Measurements from ENCODE around the gene TTLL11.

Gene TTLL11

DNA sequence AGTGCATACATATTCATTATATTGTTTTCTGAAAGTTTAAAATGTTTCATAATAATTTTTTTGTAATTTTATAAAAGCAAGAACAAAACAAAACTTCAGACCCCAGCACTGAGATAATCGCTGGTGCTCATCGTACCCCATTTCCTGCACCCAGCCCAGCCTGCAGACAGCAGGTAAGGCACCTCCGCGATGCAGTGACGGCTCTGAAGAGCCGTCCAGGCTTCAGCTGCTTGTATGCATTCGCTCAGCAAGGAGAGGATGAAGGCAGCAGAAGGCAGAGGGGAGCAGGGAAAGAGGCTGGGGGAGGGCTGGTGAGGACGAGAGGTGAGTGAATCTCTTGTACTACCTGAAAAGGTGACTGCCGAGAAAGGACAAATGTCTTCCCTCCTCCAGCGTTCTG, 153.5 kb downstream of the TTLL11 start:
- no peak for DNase-seq (ENCODE audit: low read depth)

DNA sequence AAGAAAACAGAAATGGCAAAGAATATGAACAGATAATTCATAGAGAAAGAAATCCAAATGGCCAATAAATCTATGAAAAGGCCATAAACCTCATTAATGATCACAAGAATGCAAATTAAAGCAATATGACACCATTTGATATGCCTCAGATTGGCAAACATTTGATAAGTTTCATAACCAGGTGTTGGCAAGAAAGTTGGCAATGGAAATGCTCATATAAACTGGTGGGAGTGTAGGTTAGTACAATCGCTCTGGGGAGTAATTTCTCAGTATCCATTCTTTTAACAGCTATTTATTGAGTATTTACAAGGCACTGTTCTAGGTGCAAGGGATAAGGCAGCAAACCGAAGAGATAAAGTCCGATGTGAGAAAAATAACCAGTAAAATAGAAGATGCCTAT, 154.5 kb downstream of the TTLL11 start:
- no peak for DNase-seq (ENCODE audit: low read depth)

DNA sequence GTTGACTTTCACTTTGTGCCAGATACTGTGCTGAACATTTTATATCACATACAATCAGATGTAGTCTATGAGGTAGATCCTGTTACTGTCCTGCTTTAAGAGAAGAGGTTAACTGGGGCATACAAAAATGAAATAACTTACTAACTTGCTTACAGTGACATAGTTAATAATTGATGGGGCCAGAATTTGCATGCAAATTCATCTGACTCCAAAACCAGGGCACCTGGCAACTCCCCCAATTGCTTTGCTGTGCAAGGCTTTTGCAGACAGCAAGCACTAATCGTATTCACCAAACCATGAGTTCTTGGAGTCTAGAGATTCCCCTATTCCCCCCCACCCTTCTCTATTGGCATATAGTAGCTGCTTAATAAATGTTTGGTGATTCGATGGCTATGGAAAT, 155.9 kb downstream of the TTLL11 start:
- no peak for DNase-seq (ENCODE audit: low read depth)

DNA sequence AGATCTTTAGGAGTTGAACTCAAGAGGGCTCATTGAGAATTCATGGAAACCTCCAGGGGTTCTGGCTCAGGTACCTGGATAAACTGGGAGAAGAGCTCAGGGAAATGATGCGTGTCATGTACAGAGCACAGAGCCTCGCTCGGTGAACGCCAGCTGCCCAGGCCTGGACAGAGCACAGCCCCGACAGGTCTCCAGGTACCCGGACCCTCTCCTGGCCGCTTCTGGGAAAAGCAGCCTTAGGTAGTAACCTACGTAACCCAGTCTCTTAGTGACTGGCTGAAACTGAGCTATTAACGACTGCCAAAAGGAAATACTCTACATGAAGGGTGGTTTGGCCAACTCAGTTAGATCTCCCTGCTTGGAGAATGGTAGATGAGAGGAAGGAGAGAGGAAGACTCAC, 157.4 kb downstream of the TTLL11 start:
- no peak for DNase-seq (ENCODE audit: low read depth)

DNA sequence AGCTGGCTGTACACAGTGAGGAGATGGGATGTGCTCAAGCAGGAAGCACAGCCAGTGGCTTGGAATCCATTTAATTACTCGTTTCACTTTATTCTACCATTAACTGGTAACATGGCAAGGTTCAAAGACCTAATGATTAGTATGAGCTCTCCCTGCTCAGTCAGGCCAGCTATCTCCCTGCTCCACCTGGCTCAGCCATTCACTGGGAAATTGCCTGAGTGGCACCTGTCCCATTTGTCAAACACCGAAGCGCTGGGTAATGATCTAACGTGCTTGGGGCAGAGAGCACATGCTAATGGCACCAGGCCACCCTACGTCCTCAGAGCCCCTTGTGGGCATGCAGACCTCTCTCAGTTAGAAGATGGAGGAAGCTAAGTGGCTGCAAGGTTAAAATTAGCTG, 162.2 kb downstream of the TTLL11 start:
- DNase-seq (ENCODE audit: low read depth), result no peak

DNA sequence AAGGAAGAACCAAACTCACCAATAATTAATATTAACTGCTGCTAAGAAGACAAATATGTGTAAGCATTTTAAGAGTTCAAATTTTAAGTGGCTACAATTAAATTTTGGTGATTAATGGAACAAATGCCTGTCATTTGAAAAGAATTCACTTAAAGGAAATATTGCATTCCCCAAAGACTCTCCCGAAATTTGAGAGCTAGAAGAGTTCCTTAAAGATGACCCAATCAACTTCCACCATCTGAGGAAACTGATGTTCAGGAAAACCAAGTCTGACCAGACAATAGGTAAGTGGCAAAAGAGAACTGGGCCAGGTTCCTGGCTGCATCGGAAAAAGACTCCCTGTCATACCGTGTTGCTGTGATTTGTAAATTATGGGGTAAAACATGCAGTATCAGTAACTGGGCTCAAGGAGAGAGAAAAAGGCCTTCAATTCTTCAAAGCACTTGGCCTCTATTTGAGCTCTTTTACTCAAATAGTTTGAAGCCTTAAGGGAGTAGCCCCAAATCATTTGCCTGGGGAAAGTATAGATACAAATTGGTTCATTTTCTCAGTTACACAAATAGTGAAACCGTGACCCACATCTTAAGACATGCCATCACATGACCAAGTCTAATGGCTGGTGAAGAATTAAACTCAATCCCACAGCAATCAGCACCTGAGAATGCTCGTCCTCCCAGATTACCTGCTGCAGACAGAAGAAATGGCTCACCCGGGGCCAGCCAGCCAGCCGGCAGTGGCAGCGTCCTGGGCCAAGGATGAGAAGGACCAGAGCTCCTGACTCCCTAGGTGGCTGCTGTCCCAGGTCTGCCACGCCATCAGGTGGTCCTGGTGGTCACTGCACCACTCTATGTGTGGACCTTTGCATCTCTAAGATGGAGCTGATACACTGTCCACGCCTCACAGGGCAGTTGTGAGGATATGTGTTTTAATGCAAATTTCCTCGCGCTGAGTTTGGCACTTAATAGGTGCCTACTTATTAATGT, 162.9 kb downstream of the TTLL11 start:
- no peak for DNase-seq (ENCODE audit: low read depth)

DNA sequence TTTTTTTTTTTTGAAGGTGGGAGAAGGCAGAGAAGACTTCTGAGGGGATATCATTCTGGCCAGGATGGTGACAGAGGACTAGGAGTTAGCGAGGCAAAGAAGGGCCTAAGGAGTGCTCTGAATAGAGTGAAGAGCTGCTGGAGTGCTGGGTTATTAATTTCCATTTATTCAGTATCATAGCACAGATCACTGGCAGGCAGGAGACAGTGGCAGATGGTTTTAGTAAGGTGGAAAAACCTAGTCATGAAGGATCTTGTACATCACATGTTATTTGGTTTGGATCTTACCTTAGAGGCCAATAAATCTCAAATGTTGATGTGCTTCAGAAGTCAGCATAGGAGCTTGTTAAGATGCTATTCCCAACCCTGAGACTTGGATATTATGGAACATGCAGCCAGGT, 165.5 kb downstream of the TTLL11 start:
- DNase-seq (ENCODE audit: low read depth), result no peak

DNA sequence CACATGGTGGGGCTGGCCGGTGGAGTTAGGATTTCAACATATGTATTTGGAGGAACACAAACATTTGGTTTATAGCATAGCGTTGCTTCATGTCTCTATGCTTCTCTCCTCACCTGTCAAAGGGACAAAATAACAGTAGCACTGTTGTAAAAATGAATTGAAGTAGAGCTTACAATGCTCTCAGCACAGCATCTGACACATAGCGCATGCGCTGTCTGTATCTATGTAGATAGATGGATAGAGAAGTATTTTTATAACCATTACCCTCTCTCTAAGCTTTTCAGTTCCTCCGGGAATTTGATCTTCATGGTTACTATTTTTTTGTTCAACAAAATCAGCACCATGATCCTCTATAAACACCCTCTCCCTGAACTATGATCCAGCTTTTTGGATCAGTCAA, 166.0 kb downstream of the TTLL11 start:
- DNase-seq (ENCODE audit: low read depth), result no peak

DNA sequence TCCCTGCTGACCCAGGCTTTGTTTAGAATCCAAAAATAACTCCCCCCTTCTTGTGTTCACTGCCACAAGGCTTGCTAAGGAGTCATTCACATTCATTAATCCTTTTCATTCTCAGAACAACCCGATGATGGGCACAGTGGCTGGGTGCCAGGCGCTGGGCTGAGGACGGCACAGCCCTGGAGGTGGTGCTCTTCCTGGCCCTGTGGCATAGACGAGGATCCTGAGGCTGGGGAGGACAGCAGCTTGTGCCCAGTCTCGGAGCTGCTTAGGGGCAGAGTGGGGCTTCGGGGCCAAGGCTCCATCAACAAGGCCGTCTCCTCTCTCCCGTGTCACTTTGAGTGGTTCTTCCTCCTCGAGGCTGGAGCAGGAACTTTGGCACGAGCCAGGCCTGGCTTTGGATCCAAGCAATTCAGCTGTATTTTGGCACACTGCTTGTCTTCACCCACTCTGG, 166.7 kb downstream of the TTLL11 start:
- DNase-seq (ENCODE audit: low read depth), result no peak

DNA sequence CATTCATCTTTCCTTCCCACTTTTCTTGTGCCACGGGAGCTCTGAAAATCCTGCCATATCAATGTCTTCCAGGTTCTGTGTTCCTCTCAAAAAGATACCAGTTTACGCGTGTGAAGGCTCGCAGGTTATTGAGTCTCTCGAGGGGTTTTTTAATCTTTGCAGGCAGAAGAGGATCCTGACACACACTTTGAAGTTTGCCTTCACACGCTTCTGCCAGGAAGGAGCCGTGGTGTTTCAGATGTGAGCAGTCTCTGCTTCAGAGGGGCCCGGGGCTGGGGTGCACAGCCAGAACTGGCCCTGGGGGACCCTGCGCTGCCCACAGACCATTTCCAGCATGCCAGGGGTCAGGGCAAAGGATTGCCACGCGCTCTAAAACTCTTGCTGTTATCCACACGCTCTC, 167.2 kb downstream of the TTLL11 start:
- DNase-seq (ENCODE audit: low read depth), result no peak

DNA sequence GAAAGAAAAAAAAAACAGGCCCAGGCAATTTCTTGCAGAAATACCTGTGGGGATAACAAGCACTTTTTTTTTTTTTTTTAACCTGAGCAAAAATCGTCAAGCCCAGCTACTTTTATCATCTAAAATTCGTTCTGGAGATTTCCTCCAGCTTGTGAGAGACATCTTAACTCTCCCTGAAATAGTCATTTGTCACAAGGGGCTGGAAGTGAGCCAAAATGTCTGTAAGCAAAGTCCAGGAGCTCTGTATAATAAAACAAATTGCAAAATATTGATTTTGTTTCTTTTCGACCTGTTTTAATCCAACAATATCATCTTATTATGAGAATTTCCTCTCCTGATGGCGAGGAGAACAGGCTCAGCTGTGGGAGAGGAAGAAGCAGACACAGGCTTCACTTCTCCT, 168.4 kb downstream of the TTLL11 start:
- DNase-seq (ENCODE audit: low read depth), result no peak

DNA sequence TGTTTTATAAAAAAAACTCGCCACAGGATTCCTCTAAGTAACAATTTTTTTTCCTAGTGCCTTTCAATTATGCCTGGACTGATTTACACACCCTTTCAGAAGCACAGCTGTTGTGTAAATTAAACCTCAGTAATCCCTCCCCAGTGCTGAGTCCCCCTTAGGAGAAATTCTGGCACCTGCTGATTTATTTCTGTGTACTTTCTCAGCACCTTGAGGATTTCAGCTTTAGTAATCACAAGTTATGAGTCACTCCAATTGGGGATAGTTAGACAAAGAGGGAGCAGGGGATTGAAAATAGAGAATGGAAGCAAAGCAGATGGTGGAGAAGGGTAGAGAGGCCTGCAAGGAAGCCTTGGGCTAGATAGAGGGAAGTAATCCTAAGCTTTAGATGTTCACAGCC, 171.7 kb downstream of the TTLL11 start:
- no peak for DNase-seq (ENCODE audit: low read depth)

DNA sequence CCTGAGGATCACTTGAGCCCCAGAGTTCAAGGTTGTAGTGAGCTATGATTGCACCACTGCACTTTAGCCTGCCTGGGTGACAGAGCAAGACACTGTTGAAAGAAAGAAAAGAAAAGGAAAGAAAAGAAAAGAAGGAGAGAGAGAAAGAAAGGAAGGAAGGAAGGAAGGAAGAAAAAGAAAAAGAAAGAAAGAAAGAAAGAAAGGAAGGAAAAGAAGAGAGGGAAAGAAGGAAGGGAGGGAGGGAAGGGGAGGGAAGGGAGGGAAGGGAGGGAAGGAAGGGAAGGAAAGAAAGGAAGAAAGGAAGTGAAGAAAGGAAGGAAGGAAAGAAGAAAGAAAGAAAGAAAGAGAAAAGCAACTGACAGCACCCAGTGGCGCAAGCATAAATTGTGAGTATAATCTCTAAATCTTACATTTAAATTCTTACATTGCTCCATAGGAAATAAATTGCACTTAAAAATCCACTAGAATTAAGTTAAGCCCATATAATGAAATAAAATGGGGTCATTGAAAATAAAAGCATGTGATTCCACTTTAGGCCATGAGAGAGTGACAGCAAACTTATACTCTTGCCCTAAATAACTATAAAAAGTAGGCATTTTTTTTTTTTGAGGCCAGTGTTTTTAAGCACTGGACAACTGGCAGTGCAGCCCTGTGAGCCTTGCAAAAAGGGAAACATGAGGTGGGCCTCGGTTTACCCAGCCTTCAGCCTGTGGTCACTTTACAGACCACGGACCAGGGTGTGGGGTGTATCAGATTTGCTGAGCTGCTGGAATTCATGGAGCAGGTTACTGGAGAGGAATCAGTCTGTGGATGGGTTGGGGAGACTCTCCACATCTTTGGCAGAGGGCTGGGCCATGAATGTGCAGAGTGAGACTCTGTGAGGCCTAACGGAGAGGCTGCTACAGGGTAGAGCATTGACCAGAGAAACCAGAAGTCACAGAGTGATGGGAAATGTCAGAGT, 175.5 kb downstream of the TTLL11 start:
- DNase-seq (ENCODE audit: low read depth), result no peak

DNA sequence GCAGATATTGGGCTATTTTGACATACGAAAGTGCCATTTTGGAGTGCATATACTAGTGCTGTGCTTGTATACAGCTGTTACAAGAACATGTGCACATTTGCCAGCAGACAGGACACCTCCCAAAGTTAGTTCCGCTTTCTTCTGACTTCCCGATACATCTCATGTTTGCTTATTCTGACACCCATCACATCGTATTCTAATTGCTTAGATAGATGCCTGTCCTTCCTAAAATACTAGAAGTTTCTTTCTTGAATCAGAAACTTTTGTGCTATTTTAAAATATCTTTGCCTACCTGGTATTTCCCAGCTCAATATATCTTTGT, 177.8 kb downstream of the TTLL11 start:
- no peak for DNase-seq (ENCODE audit: low read depth)

DNA sequence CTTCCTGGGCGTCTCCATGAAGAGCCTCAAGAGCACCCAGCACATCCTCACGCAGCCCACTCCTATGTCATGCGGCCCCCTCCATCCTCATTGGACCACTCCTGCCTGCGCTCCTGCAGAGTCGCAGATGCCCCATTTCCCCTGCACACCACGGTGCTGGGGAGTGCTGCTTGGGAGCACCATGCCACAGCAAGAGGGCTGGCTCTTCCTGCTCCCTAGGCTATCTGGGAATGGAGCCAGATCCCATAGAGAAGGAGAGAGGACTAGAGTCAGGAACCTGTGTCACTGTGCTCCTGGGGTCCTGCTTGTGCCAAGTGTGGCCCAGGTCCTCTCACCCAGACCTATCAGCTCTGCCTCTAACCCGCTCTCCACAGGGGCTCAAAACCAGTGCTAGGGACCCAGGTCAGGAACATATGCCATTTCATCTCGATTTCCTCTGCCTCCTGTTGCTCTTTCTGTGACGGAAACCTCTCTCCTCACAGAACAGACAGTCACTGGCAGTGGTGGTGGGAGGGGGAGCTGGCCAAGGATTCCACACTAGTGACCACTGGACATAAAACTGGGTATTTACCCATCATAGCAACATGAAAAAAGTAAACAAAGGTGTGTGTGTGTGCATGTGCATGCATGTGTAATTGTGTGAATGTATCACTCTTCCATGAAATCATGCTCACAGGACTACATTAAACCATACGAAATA, 178.4 kb downstream of the TTLL11 start:
- DNase-seq (ENCODE audit: low read depth), result no peak

DNA sequence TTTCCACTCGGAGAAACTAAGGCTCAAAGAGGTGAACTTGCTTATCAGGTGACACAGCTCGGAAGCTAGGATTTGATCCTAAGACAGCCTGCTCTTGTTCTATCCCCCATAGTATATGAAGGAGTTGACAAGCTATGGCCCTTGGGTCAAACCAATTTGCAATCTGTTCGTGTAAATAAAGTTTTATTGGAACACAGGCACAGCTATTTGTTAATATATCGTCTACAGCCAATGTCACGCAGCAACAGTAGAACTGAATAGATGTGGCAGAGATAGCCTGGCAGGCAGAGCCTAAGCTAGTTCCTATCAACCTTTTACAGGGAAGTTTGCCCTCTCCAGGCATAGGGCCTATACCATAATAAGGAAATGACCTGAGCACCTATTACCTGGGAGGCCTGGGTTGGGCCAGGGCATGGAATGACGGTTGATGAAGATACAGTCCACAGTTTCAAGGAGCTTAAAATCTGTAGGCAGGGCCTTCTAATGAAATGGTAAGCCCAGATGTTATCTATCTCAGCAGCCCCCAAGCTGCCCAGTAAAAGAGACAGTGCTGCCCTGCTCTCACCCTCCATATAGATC, 179.0 kb downstream of the TTLL11 start:
- DNase-seq (ENCODE audit: low read depth), result no peak

DNA sequence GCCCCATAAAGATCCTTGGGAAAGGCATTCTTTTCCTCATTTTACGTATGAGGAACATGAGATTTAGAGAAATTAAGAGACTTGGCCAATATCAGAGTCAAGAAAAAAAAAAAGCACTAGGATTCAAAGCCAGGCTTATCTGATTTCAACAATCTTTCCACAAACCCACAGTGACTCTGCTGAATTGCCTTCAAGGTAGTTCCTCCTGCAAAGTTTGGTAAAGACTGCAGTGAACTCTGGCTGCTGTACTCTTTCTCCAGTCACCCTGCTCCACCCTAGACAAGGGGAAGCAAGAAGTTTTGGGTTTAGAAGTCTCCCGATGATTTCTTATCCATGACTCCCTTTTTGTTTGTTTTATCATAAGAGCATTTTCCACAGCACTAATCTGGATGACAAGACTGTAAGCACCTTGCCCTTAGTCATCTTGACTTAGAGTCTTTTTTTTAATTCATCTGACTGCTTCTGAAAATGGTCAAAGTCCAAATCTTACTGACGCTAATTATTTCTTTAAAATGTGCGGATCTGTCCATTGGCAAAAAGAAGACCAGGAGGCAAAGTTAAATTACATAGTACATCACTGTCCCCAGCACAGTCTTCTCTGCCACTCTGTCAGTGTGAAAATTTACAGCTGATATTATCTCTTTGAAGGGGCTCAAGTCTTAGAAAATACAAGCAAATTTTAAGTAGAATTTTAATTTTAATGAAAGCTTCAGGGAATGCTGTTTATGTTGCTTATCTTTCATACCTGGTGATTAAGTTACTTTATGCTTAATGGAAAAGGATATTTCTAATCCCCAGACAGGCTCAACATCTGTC, 180.1 kb downstream of the TTLL11 start:
- DNase-seq (ENCODE audit: low read depth), result no peak

DNA sequence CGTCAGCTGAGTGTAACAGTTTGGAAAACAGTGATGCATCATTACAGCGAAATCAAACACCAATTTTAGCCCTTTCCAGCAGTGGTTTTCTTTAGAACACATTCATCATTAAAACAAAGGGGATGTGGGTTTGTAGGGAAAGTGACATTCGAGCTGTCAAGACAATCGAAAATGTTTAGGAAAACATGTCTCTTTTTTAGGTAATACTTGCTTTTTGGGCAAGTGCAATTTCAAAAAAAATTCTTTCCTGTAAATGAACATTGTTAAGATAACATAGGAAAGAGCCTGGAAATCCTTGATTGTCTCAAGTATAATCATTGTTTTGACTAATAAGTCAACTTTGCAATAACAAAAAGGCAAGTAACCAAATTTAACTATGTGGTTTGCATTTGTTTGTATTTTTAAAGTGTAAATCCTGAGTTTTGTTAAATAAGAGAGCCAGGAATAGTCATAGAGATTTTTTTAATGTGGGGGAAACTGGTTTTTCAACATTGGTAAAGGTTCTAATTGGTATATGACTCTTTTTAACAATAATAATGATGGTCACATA, 182.5 kb downstream of the TTLL11 start:
- DNase-seq (ENCODE audit: low read depth), result no peak

DNA sequence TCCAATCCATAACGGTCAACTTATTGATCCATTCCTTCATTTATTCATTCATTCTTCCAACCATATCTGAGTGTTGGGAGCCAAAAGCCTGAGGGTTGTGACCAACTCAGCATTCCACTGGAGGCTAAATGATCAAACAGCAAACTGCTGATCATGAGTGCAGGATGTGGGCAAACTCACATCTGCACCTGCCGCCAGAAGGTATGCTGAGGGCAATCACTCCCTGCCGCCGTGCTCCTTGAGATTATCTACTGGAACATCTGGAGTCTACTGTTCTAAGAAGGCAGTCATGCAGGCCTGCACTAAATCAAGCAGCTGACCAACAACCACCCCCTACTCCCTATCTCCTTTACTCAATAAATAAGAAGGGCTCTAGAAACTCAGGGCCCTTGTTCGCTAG, 184.0 kb downstream of the TTLL11 start:
- DNase-seq (ENCODE audit: low read depth), result no peak

DNA sequence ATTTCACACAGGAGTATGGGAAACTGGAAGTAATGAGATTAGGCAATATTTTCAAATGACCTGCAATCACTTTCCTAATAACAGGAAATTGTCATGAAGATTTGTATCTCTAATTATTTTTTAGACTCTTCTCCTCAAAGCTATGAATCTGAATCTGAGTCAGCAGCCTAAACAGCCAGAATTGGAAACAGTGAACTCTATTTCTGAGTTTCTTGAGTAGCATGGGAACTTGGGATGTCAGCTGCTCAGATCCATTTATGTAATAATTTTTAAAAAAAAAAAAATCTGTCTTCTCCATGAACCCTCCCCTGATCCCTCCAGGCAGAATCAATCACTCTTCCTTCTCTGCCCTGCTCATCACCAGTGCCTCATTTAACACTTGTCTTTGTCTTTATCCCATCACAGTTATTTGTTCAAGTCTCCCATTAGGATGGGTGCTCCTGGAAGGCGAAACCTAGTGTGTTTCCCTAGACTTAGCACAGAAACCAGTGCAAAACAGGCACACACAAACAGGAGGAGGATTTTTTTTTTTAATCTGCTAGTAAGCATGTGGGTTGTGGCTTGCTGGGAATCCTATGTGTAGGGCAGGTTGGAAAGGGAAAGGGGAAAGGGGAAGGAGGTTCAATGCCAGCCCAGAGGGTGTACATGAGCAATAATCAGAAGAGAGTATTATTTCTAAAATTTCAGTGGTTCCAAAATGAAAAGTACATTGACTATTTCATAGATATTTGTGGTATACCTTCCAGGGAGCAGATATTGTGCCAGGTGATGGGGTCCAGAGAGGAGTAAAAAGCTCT, 186.8 kb downstream of the TTLL11 start:
- no peak for DNase-seq (ENCODE audit: low read depth)

All from HS-5 (cell line).